ENCODE results near the gene MAN1A1.

MAN1A1 gene

GRCh38 chr6:119337252-119337651, 12.3 kb downstream of the MAN1A1 start:
- no peak for TF ChIP-seq CTCF (IDR thresholded peaks at IDR 0.05)
- H3K4me1 ChIP-seq = peaks cover 0 to 83% (median 21%) of the 10 kb centered on the region in 4 donors
- intact Hi-C loops (cut with DNase I; ENCODE audit: low total_unique reads) = no loop called here

GRCh38 chr6:119334535-119335264, 14.9 kb downstream of the MAN1A1 start:
- no peak for DNase-seq
- Histone ChIP-seq H3K27ac (peak overlapping the region in 1 of 2 donors; percentile 15), H3K4me3 (no peak overlapping the region), H3K9me3 (no peaks in the 10 kb centered on the region), H3K27me3 (no peaks in the 10 kb centered on the region), H3K36me3 (peaks cover 0 to 6% (median 0%) of the 10 kb centered on the region in 3 donors), H3K4me1 (peaks cover 0 to 59% (median 17%) of the 10 kb centered on the region in 4 donors)
- intact Hi-C loops (cut with DNase I; ENCODE audit: low total_unique reads) = no loop called here
- TF ChIP-seq CTCF (IDR thresholded peaks at IDR 0.05) = no peak

More at GRCh38 chr6:119337252-119337651, 12.3 kb downstream of the MAN1A1 start:
- H3K9me3 ChIP-seq = no peaks in the 10 kb centered on the region
- H3K27me3 ChIP-seq = no peaks in the 10 kb centered on the region
- H3K4me3 ChIP-seq = no peak overlapping the region
- DNase-seq = no peak
- H3K27ac ChIP-seq = no peak overlapping the region
- no peaks in the 10 kb centered on the region for H3K36me3 ChIP-seq

- TF ChIP-seq CTCF (IDR thresholded peaks at IDR 0.05) = peak; percentile 28 to 29
- DNase-seq = no peak
- H3K9me3 ChIP-seq = no peaks in the 10 kb centered on the region
- H3K4me1 ChIP-seq = peaks cover 0 to 50% (median 16%) of the 10 kb centered on the region in 4 donors
- H3K27ac ChIP-seq = no peak overlapping the region
- no peak overlapping the region for H3K4me3 ChIP-seq
- intact Hi-C loops (cut with DNase I; ENCODE audit: low total_unique reads) = no loop called here
- H3K36me3 ChIP-seq = peaks cover 0 to 6% (median 0%) of the 10 kb centered on the region in 3 donors
- H3K27me3 ChIP-seq = no peaks in the 10 kb centered on the region
These were observed 15.8 kb downstream of the MAN1A1 start for GRCh38 chr6:119333707-119334295.

- no peaks in the 10 kb centered on the region for H3K27me3 ChIP-seq
- no peak overlapping the region for H3K4me3 ChIP-seq
- H3K27ac ChIP-seq = no peak overlapping the region
- TF ChIP-seq CTCF (IDR thresholded peaks at IDR 0.05) = no peak
- H3K36me3 ChIP-seq = peaks cover 0 to 6% (median 0%) of the 10 kb centered on the region in 3 donors
- intact Hi-C loops (cut with DNase I; ENCODE audit: low total_unique reads) = no loop called here
- DNase-seq = no peak
- no peaks in the 10 kb centered on the region for H3K9me3 ChIP-seq
- H3K4me1 ChIP-seq = peaks cover 0 to 43% (median 14%) of the 10 kb centered on the region in 4 donors
These were observed 16.4 kb downstream of the MAN1A1 start for GRCh38 chr6:119333063-119333609.

GRCh38 chr6:119331663-119332286, 17.8 kb downstream of the MAN1A1 start:
- no peaks in the 10 kb centered on the region for H3K9me3 ChIP-seq
- no peak for TF ChIP-seq CTCF (IDR thresholded peaks at IDR 0.05)
- no peaks in the 10 kb centered on the region for H3K27me3 ChIP-seq
- no peak overlapping the region for H3K4me3 ChIP-seq
- peaks cover 0 to 31% (median 11%) of the 10 kb centered on the region in 4 donors for H3K4me1 ChIP-seq
- peaks cover 0 to 6% (median 4%) of the 10 kb centered on the region in 3 donors for H3K36me3 ChIP-seq
- intact Hi-C loops (cut with DNase I; ENCODE audit: low total_unique reads) = no loop called here
- H3K27ac ChIP-seq = no peak overlapping the region
- DNase-seq = no peak
